ENCODE measurements around the gene CXCR6. TPM values are rescaled to one million over a fixed set of nuclear protein-coding genes. Genes with fewer than 3 reads are reported as not detected.

CXCR6 gene
- polyA plus RNA-seq, 2 of the 4 experiments (the other 2 are of a cell fraction): not detected

GRCh38 chr3:45966371-45966791, 23.1 kb downstream of the CXCR6 start:
- ChIA-PET CTCF (interaction anchor here (1.7 kb wide), 1 partner anchor 112 kb away, joined by 4 read pairs; no protein-coding TSS in a partner anchor), POLR2A (no interaction called here)
- DNase-seq (ENCODE audit: low read depth in 1 of 2, low spot score in 1 of 2) (no peak), FAIRE-seq (no peak), ATAC-seq (no peak; a peak in 1 of 6 replicates)
- Histone ChIP-seq H3K4me3 (no peak overlapping the region), H3K27ac (no peak overlapping the region), H3K4me1 (no peaks in the 10 kb centered on the region), H3K9me3 (no peaks in the 10 kb centered on the region), H3K4me2 (no peak overlapping the region)
- TF ChIP-seq NR3C1 (IDR thresholded peaks at IDR 0.05): no peak
- no peak for TF ChIP-seq BHLHE40 (IDR thresholded peaks at IDR 0.05; ENCODE audit: low read depth, low read length)
- no peak for TF ChIP-seq KDM1A (IDR thresholded peaks at IDR 0.05; ENCODE audit: low read depth)
- TF ChIP-seq POLR2AphosphoS2 (conservative IDR thresholded peaks at IDR 0.05; ENCODE audit: low read length): no peak
- no peak for TF ChIP-seq CTCF (IDR thresholded peaks at IDR 0.05)
- TF ChIP-seq JUNB (IDR thresholded peaks at IDR 0.05): no peak
- TF ChIP-seq PBX3 (IDR thresholded peaks at IDR 0.05): no peak
- TF ChIP-seq TP53 (CRISPR knock-in tag; IDR thresholded peaks at IDR 0.05): no peak
- TF ChIP-seq E2F6 (IDR thresholded peaks at IDR 0.05; ENCODE audit: borderline replicate concordance, low read depth): no peak
- no peak for TF ChIP-seq ELK1 (IDR thresholded peaks at IDR 0.05; ENCODE audit: low read depth, low read length)
- no peak for TF ChIP-seq ZSCAN20 (CRISPR knock-in tag; IDR thresholded peaks at IDR 0.05)
- WGBS (ENCODE audit: missing lambda C conversion rate): 97% methylated on average over 10 of the region's 17 CpGs

GRCh38 chr3:45966950-45967640, 23.8 kb downstream of the CXCR6 start:
- ChIA-PET CTCF (interaction anchor here (0.6 to 1.7 kb wide), 4 partner anchors 28 to 168 kb away, joined by 3 to 5 read pairs (median 4); no protein-coding TSS in a partner anchor), POLR2A (no interaction called here)
- no peak for FAIRE-seq
- no peaks in the 10 kb centered on the region for H3K9me3 ChIP-seq
- WGBS (ENCODE audit: missing lambda C conversion rate): 91% methylated on average over 10 of the region's 16 CpGs
- DNase-seq (ENCODE audit: low read depth in 1 of 2, low spot score in 1 of 2): no peak
- H3K4me2 ChIP-seq: no peak overlapping the region
- no peaks in the 10 kb centered on the region for H3K4me1 ChIP-seq
- no peak for ATAC-seq
- H3K4me3 ChIP-seq: no peak overlapping the region
- H3K27ac ChIP-seq: no peak overlapping the region
- TF ChIP-seq CTCF (IDR thresholded peaks at IDR 0.05) (no peak), BHLHE40 (IDR thresholded peaks at IDR 0.05; ENCODE audit: low read depth, low read length) (no peak), PBX3 (IDR thresholded peaks at IDR 0.05) (no peak), RAD21 (conservative IDR thresholded peaks at IDR 0.05 in 1 of 2, IDR thresholded peaks at IDR 0.05 in 1 of 2) (no peak), ELK1 (IDR thresholded peaks at IDR 0.05; ENCODE audit: low read depth, low read length) (no peak), GATA3 (IDR thresholded peaks at IDR 0.05; ENCODE audit: borderline replicate concordance) (no peak), EHMT2 (IDR thresholded peaks at IDR 0.05; ENCODE audit: low read depth) (no peak), FOXS1 (CRISPR knock-in tag; IDR thresholded peaks at IDR 0.05) (no peak), HES2 (IDR thresholded peaks at IDR 0.05) (no peak), CHD4 (IDR thresholded peaks at IDR 0.05; ENCODE audit: borderline replicate concordance) (no peak), ESRRA (IDR thresholded peaks at IDR 0.05; ENCODE audit: borderline replicate concordance, low read length) (no peak), EP300 (IDR thresholded peaks at IDR 0.05) (no peak), HOXB13 (CRISPR knock-in tag; IDR thresholded peaks at IDR 0.05; ENCODE audit: low read depth) (no peak), HEYL (CRISPR knock-in tag; IDR thresholded peaks at IDR 0.05) (no peak), BCL3 (IDR thresholded peaks at IDR 0.05) (no peak), CBX8 (IDR thresholded peaks at IDR 0.05) (no peak), RFX5 (IDR thresholded peaks at IDR 0.05) (no peak)
